Activated naive CD4-positive, alpha-beta T cell treated with anti-CD3 and anti-CD28 coated beads, Interleukin-2, amount 50 U/mL, for 72 hours (primary cell): ENCODE data around the gene CPA4. TPM values are rescaled to one million over a fixed set of nuclear protein-coding genes. Genes with fewer than 3 reads are reported as not detected.

Experiments used
- ATAC-seq, 2 donors: fragments of 150-1000 bp; cut with Tn5 transposase; 2 replicates each; pipeline ENCODE4 v1.10.0; 2021; ENCODE audit warnings: mild to moderate bottlenecking in 2 of 2, moderate library complexity in 2 of 2
- DNase-seq, 2 donors: peaks; one replicate each; pipeline ENCODE4 v3.0.0; 2021 to 2022; ENCODE audit warnings: low spot score in 2 of 2
- H3K27ac Mint-ChIP-seq, 2 donors: one replicate each; pipeline ENCODE4 v1.8.0; 2022; ENCODE audit warnings: mild to moderate bottlenecking in 2 of 2, mixed read lengths in 2 of 2
- H3K36me3 Mint-ChIP-seq, 2 donors: one replicate each; pipeline ENCODE4 v1.8.0; 2022; ENCODE audit warnings: mixed read lengths in 2 of 2
- H3K9me3 Mint-ChIP-seq, 2 donors: one replicate each; pipeline ENCODE4 v1.8.0; 2022; ENCODE audit warnings: mixed read lengths in 2 of 2
- total RNA-seq, 2 donors: library from RNA; stranded (reverse); gene quantifications; one replicate each; pipeline ENCODE4 v1.2.3, GENCODE V29; 2022

Gene CPA4
- total RNA-seq, 2 donors from 2014 or later: not detected

- peaks cover 0 to 22% of the 10 kb centered on the region in 2 donors for H3K36me3 Mint-ChIP-seq
- ATAC-seq (no peak), DNase-seq (no peak)
- H3K27ac Mint-ChIP-seq: no peak overlapping the region
- peaks cover 0 to 10% of the 10 kb centered on the region in 2 donors for H3K9me3 Mint-ChIP-seq
Measured at GRCh38 chr7:130290745-130291144, 2.2 kb upstream of the CPA4 start.

GRCh38 chr7:130293521-130293920, 560 bp downstream of the CPA4 start:
- DNase-seq (no peak), ATAC-seq (no peak)
- Mint-ChIP-seq H3K36me3 (peaks cover 0 to 22% of the 10 kb centered on the region in 2 donors), H3K9me3 (peaks cover 0 to 10% of the 10 kb centered on the region in 2 donors), H3K27ac (no peak overlapping the region)

GRCh38 chr7:130294314-130294713, 1.4 kb downstream of the CPA4 start:
- H3K27ac Mint-ChIP-seq: no peak overlapping the region
- DNase-seq: no peak
- H3K36me3 Mint-ChIP-seq: peaks cover 0 to 22% of the 10 kb centered on the region in 2 donors
- peak; percentile 28 to 74 for ATAC-seq
- H3K9me3 Mint-ChIP-seq: peaks cover 0 to 10% of the 10 kb centered on the region in 2 donors

- Mint-ChIP-seq H3K9me3 (peaks cover 0 to 6% of the 10 kb centered on the region in 2 donors), H3K36me3 (peaks cover 0 to 22% of the 10 kb centered on the region in 2 donors), H3K27ac (no peak overlapping the region)
- DNase-seq (no peak), ATAC-seq (no peak)
Measured at GRCh38 chr7:130296221-130296951, 3.4 kb downstream of the CPA4 start.

GRCh38 chr7:130297628-130298543, 4.9 kb downstream of the CPA4 start:
- no peak for ATAC-seq
- Mint-ChIP-seq H3K36me3 (peaks cover 0 to 22% of the 10 kb centered on the region in 2 donors), H3K9me3 (peaks cover 0 to 6% of the 10 kb centered on the region in 2 donors), H3K27ac (no peak overlapping the region)
- DNase-seq: no peak

- Mint-ChIP-seq H3K9me3 (peaks cover 0 to 6% of the 10 kb centered on the region in 2 donors), H3K36me3 (peaks cover 0 to 19% of the 10 kb centered on the region in 2 donors), H3K27ac (no peak overlapping the region)
- no peak for ATAC-seq
- no peak for DNase-seq
Measured at GRCh38 chr7:130298544-130299326, 5.8 kb downstream of the CPA4 start.

GRCh38 chr7:130299866-130300265, 6.9 kb downstream of the CPA4 start:
- no peak for ATAC-seq
- Mint-ChIP-seq H3K9me3 (peaks cover 0 to 3% of the 10 kb centered on the region in 2 donors), H3K27ac (no peak overlapping the region), H3K36me3 (peaks cover 0 to 7% of the 10 kb centered on the region in 2 donors)
- no peak for DNase-seq

GRCh38 chr7:130301501-130302020, 8.6 kb downstream of the CPA4 start:
- ATAC-seq: no peak
- Mint-ChIP-seq H3K27ac (no peak overlapping the region), H3K9me3 (no peaks in the 10 kb centered on the region), H3K36me3 (no peaks in the 10 kb centered on the region)
- no peak for DNase-seq

- DNase-seq (no peak), ATAC-seq (no peak)
- no peak overlapping the region for H3K27ac Mint-ChIP-seq
- no peaks in the 10 kb centered on the region for H3K9me3 Mint-ChIP-seq
- no peaks in the 10 kb centered on the region for H3K36me3 Mint-ChIP-seq
Measured at GRCh38 chr7:130302649-130303048, 9.7 kb downstream of the CPA4 start.

- no peak for ATAC-seq
- H3K27ac Mint-ChIP-seq: no peak overlapping the region
- H3K9me3 Mint-ChIP-seq: no peaks in the 10 kb centered on the region
- no peaks in the 10 kb centered on the region for H3K36me3 Mint-ChIP-seq
- DNase-seq: no peak
Measured at GRCh38 chr7:130303127-130303526, 10.2 kb downstream of the CPA4 start.

GRCh38 chr7:130303551-130303950, 10.6 kb downstream of the CPA4 start:
- DNase-seq: no peak
- no peak overlapping the region for H3K27ac Mint-ChIP-seq
- ATAC-seq: no peak
- H3K9me3 Mint-ChIP-seq: no peaks in the 10 kb centered on the region
- no peaks in the 10 kb centered on the region for H3K36me3 Mint-ChIP-seq

- Mint-ChIP-seq H3K36me3 (no peaks in the 10 kb centered on the region), H3K27ac (no peak overlapping the region), H3K9me3 (no peaks in the 10 kb centered on the region)
- ATAC-seq: no peak
- DNase-seq: no peak
Measured at GRCh38 chr7:130303982-130304381, 11.0 kb downstream of the CPA4 start.

- H3K9me3 Mint-ChIP-seq: no peaks in the 10 kb centered on the region
- ATAC-seq (no peak), DNase-seq (no peak)
- H3K36me3 Mint-ChIP-seq: no peaks in the 10 kb centered on the region
- no peak overlapping the region for H3K27ac Mint-ChIP-seq
Measured at GRCh38 chr7:130304878-130305277, 11.9 kb downstream of the CPA4 start.

- H3K36me3 Mint-ChIP-seq: no peaks in the 10 kb centered on the region
- DNase-seq (no peak), ATAC-seq (no peak)
- no peaks in the 10 kb centered on the region for H3K9me3 Mint-ChIP-seq
- no peak overlapping the region for H3K27ac Mint-ChIP-seq
Measured at GRCh38 chr7:130305433-130306042, 12.6 kb downstream of the CPA4 start.

GRCh38 chr7:130309986-130310385, 17.0 kb downstream of the CPA4 start:
- DNase-seq (no peak), ATAC-seq (peak in 1 of 2 donors; percentile 41)

GRCh38 chr7:130314305-130314704, 21.3 kb downstream of the CPA4 start:
- Mint-ChIP-seq H3K9me3 (peaks cover 0 to 4% of the 10 kb centered on the region in 2 donors), H3K36me3 (no peaks in the 10 kb centered on the region), H3K27ac (no peak overlapping the region)
- DNase-seq: no peak
- ATAC-seq: no peak

More at GRCh38 chr7:130309986-130310385, 17.0 kb downstream of the CPA4 start:
- H3K9me3 Mint-ChIP-seq: no peaks in the 10 kb centered on the region
- H3K36me3 Mint-ChIP-seq: no peaks in the 10 kb centered on the region
- no peak overlapping the region for H3K27ac Mint-ChIP-seq
